ENCODE data around the gene OPN5.

The OPN5 gene

DNA sequence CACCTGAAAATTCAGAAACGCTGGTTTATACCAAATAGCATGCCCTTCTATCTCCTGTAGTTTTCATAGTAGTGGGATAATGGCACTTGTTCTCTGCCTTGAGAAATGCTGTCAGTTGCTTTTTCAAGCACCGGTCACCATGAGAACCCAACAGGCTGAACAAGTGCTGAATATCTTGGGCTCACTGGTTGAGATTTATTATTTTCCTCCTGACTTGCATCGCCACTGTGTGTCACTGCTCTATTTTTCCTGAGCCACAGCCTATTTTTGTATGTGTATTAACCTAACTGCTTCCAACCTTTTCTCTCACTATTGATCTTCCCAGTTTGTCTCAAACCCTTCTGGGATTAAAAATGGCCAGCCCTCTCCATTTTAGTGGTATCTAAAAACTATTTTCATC is 71.9 kb downstream of the OPN5 start:
- DNase-seq (ENCODE audit: low spot score) = no peak

DNA sequence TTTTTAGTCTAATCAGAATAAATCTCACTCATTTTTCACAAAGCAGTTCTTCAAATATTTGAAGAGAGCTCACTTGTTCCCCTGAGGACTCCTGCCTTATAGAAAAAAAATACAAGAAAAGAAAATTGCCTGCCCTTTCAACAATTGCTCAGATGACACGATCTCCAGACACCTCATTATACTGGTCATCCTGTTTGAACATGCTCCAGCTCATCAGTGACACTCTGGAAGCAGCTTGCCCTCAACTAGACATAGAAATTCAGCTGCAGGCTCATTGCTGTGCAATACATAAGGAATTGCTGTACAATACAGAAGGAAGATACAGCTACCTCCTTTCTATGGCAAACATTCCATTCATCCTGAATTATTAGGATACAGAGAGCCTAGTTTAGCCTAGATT is 73.1 kb downstream of the OPN5 start:
- no peak for DNase-seq (ENCODE audit: low spot score)

DNA sequence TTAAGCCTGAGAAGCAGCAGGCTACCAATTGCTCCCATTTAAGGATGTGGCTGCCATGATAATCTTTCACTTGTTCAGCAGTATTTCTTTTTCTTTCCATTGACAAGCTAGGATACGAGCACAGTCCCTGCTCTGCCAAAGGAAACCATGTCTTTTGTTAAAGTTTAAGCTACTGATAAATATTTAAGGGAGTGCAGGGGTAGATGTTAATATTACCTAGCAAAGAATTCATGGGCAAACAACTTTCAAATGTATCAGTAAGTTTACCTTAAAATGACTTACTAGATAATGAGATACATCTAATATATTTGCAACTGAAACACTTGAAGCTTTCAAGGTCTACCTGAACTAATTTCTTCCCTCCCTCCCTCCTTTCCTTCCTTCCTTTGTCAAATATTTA is 77.3 kb downstream of the OPN5 start:
- DNase-seq (ENCODE audit: low spot score) = no peak

DNA sequence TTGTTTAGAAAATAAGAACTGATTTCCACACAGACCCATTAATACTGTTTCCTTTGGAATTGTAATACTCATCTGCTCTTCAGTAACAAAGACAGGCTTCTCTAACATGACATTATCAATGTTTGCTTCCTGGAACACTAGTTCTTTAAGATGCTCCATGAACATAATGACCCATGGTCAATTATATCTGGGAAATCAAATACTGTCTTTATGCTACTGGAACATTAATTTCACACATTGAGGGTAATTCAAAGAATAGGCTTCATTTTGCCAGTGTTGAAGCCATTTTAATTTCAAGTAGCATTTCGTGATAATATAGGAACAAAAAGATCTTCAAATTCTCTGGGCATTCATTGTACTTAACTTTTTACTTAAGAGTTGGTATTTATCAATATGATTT is 80.9 kb downstream of the OPN5 start:
- DNase-seq (ENCODE audit: low spot score) = no peak

DNA sequence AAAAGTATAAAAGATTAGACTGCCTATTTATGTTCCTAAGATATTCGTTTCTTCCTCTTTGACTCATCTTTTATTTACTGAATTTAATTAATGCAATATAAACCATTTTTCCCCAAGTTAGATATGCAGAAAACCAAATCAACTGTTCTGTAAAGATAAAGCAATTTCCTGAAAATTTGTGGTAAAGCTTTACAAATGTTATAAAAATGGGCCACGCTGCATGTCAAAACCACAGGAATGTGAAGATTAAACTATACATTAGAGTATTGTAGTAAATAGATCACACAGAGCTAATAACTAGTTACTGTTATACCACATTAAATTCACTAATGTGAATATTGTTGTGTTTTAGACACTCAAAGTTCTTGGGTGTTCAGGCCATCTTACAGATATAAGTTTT is 83.4 kb downstream of the OPN5 start:
- DNase-seq (ENCODE audit: low spot score) = no peak

DNA sequence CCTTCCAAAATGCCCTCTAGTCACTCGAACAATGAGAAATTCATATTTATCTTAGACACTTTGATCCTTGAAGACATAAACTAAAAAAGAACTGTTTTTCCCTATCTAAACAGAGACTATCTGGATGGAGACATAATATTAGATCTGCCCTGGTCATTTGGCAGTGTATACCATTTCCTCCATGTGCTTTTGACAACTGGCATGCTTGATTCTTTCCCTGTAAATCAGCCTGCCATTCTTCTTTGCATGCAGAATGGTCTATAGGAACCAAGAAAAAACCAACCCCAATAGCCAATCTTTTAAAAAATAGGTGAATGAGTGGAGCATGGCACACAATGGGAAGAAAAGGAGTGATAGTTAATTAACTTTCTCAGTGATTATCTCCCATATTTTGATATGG is 93.8 kb downstream of the OPN5 start:
- no peak for DNase-seq (ENCODE audit: low spot score)

Small RNA genes within 50 kb of the gene (small RNA-seq; reads per million reads assigned to genes)
- 0.05 to 0.09 reads per million in 2 experiments for gene RNU1-105P

All from SK-N-DZ (cell line).